HK-2 (cell line): Measurements from ENCODE around the gene KANK4.

ENCODE experiments used
- DNase-seq: peaks from one replicate; pipeline ENCODE4 v3.0.0-alpha.2; 2018; ENCODE audit not compliant: unreplicated experiment

The KANK4 gene

DNA sequence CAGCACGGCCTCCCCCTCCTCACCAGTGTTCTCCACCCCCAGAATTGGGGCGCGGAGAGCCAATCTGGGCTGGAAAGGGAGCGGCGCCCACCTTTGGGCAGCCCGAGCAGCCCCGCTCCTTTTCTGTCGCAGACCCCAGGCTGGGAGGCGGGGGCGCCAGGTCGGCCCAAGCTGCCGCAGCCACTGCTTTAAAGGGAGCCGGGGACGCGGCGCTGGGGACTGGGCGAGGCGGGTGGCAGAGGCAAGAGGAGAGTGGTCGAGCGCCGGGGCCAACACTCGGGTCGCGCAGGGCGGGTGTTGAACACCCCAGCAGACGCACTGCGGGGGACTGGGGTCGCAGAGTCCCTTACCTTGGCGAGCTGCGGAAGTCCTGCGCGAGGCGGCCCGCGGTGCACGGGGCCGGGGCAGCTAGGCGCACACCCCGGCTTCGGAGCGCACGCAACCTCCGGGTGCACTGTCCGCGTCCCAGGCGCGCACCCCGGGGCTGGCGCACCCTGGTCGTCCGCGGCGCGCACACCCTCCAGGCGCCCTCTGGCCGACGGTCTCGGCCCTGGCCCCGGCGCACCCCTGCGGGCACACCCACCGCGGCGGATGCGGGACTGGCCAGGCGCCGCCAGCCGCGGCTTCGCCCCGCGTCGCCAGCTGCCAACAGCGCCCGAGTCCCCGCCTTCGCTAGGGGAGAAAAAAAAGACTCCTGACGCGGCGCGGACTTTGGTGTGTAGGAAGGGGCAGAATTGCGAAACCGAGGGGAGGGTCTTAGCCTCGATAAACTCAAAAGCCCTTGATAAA, at the start of gene KANK4:
KANK4 (minus strand) TSS at position 679 of the 789 bp plus-strand sequence. CDS start 37,870 bp downstream, outside the sequence.
- DNase-seq = no peak

DNA sequence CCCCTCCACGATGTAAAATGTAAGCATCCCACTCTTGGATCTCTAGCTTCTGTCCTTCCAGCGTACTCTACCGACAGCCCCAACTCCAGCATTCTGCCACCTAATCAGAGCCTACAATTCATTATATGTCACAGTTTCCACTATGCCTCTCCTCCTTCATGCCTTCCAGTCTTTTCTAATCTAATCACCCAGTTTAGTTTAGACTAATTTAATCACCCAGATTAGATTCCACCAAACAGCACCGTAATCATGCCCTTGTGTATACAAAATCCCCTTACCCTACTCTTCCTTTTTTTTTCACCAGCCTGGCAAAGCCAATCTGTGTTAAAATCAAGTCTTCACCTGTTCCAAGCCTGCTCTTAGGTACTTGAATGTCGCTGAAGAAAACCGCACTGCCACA, 49.8 kb upstream of the KANK4 start:
- no peak for DNase-seq

DNA sequence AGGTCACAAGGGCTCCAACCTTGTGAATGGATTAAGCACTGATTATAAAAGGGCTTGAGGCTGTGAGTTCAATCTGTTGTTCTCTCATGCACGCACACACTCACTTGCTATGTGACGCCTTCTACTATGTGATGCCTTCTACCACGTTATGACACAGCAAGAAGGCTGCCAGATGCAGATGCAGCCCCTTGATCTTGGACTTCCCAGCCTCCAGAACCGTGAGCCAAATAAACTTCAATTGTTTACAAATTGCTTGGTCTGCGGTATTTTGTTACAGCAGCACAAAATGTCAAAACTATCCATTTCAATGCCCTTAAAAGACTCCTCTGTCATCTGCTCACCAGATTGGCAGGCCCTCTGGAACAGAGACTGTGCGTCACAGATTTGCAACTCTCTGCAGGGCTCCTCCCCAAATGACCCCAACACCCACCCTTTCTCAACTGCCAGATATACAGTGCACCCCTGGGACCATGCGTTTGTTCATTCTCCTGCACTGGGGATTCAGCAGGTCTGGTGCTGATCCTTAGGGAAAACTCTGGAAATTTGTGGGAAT, 47.8 kb upstream of the KANK4 start:
- DNase-seq = no peak

DNA sequence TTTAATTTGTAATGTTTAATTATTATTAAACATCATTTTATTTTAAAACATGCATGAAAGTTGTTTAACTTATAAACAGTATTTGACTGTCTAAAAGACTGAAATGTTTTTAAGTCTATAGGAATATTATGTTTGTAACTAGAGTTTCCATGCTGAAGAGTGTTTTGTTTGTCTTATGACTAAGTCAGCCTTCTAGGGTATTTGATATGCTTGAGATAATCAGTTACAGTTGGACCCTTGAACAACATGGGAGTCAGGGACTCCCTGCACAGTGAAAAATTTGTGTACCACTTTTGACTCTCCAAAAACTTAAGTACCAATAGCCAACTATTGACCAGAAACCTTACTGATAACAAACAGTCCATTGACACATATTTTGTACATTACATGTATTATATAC, 45.5 kb upstream of the KANK4 start:
- DNase-seq = no peak

DNA sequence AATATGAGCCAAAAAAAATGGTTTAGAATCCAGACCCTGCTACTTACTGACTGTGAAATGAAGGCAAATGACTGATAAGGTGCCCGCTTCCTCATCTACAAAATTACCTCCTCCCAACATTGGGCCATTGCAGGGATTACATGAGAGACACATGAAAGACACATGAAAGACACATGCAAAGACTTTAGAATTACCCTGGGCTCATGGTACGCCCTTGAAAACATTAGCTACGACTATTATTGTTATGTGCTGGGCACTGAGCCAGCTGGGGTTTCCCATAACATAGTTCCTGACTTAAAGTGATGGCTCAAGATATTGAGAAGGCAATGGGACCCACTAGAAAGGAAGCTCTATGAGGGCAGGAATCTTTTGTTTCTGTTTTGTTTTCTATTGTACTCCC, 43.7 kb upstream of the KANK4 start:
- no peak for DNase-seq

DNA sequence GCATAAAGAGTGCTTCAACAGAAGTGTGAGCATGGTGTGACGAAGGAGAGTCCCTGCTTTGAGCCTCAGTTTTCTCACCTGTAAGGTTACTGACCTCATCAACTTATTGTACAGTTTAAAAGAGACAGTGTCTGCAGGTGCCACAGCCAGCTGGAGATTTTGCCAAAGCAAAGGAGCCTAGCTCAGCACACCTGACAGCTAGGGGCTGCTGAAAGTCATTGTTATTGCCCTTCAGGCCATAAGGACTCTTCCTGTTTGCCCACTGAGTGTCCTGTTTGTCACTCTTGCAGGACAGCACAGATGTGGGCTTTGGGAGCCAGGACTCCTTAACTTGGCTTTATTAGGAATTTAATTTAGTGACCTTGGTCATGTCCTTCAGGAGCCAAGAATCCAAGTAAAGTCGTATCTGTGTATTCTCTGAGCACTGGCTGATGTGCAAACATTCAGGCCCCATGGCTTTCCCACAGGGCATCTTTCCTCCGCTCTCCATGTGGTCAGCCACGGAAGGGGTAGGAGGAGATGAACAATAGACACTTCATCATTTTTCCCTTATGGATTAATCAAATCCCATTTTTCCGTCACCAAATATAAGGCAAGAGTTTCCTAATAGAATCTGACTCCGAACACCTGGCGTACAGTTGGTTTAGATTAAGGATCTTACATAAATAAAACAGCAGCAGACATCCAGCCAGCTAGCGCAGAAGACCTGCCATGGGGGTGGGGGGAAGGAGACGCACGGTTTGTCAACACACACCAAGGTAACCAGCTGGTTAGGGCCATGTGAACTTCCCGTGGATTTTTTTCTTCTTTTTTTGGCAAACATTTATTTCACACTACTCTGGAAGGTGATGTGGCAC, 43.1 kb upstream of the KANK4 start:
- DNase-seq = no peak

DNA sequence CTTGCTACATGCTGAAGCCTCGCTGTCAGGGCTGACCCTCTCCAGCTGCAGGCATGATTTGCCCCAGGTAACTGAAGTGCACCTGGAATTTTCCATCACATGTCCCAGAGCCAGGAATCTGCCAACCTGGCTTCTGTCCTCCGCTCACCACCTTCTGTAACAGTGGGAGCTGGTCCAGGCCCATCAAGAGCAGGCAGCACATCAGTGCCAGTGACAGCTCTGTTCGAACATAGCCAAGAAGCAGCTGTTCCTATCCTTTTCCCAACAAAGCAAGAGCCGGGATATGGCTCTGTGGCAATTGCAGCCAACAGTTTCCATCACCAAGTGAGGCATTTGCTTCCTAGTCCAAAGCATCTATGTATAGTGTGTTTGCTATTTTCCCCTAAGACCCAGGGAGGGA, 42.2 kb upstream of the KANK4 start:
- no peak for DNase-seq

DNA sequence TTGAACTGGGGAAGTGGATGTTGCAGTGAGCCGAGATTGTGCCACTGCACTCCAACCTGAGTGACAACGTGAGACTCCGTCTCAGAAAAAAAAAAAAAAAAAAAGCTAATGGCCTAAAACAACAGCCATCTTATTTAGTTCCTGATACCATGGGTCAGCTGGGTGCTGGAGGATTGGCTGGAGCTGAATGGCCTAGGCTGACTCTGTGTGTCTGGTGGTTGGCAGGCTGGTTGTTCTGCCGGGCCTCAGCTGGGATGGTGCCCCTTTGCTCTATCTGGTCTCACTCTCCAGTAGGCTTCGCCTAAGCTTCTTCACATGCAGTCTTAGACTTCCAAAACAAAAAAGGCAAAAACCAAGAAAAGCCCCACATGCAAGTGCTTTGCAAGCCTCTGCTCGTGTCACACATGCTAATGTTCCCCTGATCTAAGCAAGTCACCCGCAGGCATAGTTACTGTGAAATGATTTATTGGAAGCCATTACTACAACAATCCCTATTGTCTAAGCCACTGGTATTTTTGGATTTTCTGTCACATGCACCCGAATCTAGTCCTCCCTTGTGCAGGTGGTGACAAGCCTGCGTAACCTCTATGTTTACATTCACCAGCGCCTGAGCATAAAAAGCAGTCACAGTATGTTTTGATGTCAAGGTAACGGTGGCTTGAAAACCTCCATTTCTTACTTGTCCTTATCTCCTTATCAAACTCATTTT, 39.6 kb upstream of the KANK4 start:
- DNase-seq = no peak

DNA sequence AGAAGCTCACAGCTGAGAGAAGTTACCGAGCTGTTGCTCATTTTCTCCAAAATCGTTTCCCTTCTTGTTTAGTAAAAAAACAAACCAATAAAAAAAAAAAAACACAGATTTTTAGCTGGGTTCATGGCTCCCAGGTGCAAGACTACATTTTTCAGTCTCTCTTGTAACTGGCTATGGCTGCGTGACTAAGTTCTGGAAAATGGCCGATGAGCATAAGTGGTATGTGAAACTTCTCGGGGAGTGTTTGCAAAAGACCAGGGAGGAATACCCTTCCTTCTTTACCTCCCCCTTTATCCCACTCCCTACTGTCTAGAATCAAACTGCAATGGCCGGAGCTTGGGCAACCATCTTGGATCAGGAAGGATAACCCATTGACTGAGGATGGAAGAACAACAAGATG, 38.7 kb upstream of the KANK4 start:
- DNase-seq = no peak

DNA sequence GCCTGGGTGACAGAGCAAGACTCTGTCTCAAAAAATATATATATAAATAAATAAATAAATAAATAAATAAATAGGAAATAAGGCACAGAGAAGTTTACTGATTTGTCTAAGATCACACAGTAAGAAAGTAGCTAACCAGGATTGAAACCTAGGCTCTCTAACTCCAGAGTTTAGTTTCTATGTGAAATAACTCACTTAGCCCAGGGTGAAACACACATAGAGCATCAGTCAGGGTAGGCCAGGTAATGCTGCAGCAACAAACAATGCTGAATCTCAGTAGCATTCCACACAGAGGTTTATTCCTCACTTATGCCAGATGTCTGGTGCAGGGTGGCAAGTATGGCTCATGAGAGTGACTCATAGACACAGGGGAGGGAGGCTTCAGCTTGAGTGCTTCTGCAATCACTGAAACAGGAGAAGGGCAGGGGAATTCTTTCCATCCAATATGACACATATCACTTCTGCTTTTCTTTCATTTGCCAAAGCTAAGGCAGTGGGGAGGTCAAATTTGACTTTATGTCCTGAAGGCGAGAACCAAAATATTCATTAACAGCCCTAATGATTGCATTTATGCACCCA, 37.1 kb upstream of the KANK4 start:
- peak; percentile 52 for DNase-seq

DNA sequence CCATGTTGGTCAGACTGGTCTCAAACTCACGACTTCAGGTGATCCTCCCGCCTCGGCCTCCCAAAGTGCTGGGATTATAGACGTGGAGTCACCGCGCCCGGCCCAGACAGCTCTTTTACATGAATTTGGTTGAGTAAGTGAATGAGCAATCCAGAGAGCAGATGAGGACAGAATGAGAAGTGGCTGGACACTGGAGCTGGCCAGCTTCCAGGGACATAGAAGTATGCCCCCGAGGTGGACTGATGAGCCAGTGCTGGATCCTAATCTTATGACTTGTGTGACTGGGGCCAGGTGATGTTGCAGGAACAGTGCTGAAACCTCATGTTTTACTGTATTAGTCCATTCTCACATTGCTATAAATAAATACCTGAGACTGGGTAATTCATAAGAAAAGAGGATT, 35.9 kb upstream of the KANK4 start:
- DNase-seq = no peak

DNA sequence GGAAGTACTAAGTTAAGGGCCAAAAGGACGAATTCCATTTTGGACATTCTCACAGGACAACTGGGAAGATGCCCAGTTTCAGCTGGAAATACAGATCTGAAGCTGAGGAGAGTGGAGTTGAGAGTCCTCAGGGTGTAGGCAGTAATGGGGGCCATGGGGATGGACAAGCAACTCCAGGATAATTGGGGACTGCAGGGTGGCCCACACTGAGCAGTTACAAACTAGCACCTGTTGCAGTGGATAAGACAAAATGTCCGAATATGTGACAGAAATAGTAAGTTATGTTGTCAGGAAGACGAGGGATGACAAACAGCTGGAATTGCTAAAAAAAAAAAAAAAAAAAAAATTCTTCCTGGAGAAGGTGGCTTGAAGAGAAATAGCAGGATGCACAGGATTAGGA, 34.6 kb upstream of the KANK4 start:
- no peak for DNase-seq

DNA sequence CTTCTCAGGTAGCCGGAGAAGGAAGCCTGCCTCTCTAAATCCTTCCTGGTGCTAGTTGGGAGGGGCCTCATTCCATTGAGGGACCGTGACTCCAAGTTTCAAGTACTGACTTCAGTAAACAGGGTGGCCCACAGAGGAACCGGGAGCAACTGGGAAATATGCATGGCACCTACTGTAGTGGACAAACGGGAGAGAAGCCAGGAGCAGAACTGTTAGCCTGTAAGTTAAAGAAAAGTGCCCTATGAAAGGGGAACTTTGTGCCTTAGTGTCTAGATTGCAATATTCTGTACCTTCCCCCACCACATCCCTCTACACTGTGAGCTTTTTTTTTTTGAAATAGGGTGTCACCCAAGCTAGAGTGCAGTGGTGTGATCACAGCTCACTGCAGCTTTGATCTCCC, 33.2 kb upstream of the KANK4 start:
- DNase-seq = no peak

DNA sequence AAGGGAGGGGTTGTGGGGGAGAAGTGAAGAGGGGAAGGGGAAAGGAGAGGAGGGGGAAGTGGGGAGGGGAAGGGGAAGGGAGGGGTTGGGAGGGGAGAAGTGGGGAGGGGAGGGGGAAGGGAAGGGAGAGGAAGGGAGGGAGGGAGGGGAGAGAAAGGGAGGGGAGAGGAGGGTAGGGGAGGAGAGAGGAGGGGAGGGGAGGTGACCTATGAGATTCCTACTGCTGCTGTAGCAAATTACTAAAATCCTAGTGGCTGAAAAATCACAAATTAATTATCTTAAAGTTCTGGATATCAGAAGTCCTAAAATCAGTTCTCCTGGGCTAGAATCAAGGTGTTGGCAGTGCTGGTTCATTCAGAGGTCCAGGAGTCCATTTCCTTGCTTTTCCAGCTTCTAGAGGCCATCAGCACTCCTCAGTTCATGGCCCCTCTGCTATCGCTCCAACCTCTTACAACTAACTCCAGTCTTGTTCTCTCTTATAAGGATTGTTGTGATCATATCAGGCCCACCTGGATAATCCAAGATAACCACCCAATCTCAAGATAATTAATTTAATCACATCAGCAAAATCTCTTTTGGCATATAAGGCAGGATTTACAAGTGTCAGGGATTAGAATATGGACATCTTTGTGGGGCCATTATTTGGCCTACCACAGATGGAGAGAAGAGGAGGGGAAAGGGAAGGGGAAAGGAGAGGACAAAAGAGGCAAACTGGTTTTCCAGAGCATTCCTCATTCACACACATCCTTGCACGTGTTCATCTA, 30.4 kb upstream of the KANK4 start:
- DNase-seq = no peak

DNA sequence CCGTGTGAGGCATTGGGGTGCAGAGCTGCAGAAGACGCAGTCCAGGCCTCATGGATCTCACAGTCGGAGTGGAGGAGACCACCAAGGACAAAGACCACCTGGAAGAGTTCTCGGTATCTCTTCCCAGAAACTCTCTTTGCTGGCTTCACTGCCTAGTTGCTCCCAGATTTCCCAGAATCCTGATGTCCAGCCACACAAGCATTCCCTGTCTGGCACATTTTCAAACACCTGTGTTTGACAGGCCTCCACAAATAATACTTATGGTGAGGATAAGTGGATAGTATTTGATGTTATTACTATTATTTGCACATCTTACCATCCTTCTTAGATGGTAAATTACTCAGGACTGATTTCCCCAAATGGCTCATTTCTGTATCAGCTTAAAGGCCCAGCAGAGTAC, 27.7 kb upstream of the KANK4 start:
- no peak for DNase-seq

DNA sequence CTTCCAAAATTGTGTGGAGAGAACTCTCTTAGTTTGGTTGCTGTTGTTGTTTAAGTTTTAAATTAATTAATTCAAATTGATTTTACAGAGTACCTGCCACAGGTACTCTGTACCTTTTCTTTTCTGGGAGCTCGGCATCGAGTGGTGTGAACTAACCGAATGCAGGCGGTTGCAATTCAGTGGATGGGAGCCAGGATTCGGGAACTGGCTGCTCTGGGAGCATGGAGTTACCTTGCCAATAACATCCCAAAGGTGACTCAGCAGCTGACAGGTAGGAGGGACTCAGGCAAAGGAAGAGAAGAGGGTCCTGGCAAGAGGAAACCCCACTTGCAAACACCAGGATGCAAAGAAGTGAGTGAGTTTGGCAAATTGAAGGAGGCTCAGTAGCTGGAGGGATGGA, 24.7 kb upstream of the KANK4 start:
- DNase-seq = no peak

DNA sequence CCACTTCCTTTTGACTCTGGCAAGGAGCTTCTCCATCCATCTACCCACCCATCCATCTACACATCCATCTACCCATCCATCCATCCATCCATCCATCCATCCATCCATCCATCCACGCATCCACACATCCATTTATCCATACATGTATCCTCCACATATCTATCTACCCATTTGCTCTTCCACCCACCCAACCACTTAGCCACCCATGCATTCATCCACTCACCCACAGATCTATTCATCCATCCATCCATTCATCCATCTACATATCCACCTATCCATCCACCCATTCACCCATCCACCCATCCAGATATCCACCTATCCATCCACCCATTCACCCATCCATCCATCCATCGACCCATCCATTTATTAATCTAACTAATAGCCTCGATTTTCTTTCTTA, 23.0 kb upstream of the KANK4 start:
- no peak for DNase-seq

DNA sequence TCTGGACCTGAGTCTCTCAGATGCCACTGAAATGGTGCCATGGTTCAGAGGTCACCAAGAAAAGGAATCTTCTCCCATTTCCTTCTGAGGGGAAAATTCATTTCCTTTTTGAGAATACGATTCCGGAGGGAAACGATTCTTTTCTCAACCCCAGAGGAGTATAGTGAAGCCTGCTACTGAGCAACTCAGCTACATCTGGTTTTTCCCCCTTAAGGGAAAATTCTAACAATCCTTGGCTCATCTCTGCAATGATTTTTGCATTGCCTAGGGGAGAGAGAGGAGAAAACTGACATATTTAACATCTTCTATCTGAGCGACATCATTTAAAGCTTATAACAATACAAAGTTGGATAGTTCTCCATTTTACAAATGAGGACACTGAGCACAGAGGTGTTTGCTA, 22.4 kb upstream of the KANK4 start:
- DNase-seq = no peak

DNA sequence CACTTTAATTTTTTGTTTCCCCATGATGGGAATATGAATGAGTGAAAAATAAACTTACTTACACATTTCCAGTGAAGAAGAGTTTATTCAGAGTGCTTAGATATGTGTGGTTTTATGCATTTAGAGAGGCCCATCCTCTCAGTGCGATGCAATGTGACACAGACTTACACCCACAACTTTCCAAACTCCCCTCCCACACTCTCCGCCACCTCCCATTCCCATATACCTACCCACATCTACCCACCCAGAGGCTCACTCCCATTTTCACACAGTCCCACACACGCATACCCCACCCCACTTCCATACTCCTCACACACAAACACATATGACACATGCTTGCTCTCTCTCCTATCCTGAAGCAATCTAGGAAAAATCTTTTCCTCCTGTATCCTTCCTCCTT, 21.9 kb upstream of the KANK4 start:
- DNase-seq = no peak

DNA sequence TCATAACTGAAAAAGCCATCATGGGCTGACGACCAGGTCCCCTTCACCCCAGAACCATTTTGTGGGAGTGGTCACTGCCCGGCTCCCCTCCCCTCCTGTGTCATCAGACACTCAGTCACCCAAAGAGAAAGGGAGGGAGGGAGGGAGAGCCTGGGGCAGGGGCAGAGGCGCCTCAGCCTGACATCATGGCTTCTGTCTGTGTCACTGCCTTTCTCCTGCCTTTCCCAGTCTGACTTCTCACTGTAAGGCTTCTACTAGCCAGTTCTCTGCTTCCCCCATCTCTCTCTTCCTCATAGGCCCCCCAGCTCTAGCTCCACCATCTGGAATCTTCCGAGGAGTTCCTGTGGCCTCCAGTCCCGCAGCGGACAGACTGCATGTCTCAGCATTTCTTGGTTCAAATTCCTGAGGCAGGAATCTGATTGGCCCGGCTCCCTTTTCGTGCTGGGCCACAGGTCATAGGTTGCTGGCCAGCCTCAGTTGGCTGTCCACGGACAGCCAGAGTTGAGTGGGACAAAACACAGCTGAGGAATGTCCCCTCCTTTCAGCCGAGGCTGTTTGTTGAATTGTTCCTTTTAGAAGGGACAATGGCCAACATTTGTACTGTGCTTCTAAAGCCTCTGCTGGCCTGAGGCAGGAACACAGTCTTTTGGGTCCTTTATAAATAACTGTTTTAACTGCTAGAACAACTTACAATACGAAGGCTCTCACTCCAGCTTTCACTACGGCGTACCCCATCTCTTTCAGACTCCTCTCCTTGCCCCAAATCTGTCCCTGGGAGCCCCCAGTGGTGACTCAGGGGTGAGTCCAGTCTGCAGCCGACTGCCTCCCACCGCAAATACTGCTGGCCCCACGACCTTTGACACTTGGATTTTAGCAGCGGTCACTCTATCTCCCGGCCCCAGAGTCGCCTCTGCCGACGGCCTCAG, 18.7 kb upstream of the KANK4 start:
- DNase-seq = no peak
